HFFc6 (cell line): ENCODE measurements around the gene DNAJB6. TPM values are rescaled to one million over a fixed set of nuclear protein-coding genes. Genes with fewer than 3 reads are reported as not detected.

Source experiments
- DNase-seq: peaks from one replicate; pipeline ENCODE4 v3.0.0-alpha.2; 2018
- H3K27ac Mint-ChIP-seq: 2 replicates; pipeline ENCODE4 v1.8.0; 2020; ENCODE audit warnings: mild to moderate bottlenecking, mixed read lengths
- H3K27me3 Mint-ChIP-seq: 2 replicates; pipeline ENCODE4 v1.8.0; 2021; ENCODE audit warnings: mild to moderate bottlenecking, moderate library complexity, mixed read lengths; ENCODE audit not compliant: insufficient read depth
- H3K36me3 Mint-ChIP-seq: 2 replicates; pipeline ENCODE4 v1.8.0; 2021; ENCODE audit warnings: low read depth, mixed read lengths
- H3K4me1 Mint-ChIP-seq: 2 replicates; pipeline ENCODE4 v1.8.0; 2020; ENCODE audit warnings: low read depth, mixed read lengths
- H3K4me3 Mint-ChIP-seq: 2 replicates; pipeline ENCODE4 v1.8.0; 2020; ENCODE audit warnings: mild to moderate bottlenecking, moderate library complexity, mixed read lengths
- H3K9me3 Mint-ChIP-seq: 2 replicates; pipeline ENCODE4 v1.8.0; 2020; ENCODE audit warnings: mild to moderate bottlenecking, mixed read lengths
- total RNA-seq, 6 experiments: library from RNA; stranded (reverse); fragmentation: NEBNext Ultra II Directional; extraction: Animal tissue kit (Norgen Biotek cat#: 25700); gene quantifications; 2 replicates in 1 of 6; 3 replicates in 5 of 6; pipeline ENCODE4 v1.2.3, GENCODE V29; 2021
- TF ChIP-seq, protein P1 (sequence below): fragments of 200-600 bp; sonication (generic); IDR thresholded peaks from 2 replicates; pipeline ENCODE4 v1.5.0; 2021; ENCODE audit warnings: antibody characterized with exemption, mild to moderate bottlenecking

DNAJB6 gene
- total RNA-seq, 6 experiments from 2014 or later = 135 to 204 (median 163) TPM

DNA sequence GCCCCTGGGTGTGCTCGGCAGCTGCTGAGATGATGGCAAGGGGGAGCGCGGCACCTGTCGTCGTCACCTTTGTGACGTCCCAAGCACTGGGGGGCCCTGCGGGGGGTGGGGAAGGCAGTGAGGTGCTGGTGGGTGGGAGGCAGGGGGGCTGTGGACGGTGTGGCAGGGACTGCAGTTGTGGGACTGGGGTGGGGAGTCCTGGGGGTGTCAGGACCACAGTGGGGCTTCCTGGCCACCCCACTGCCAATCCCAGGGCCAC is 82.2 kb downstream of the DNAJB6 start:
- no peaks in the 10 kb centered on the region for H3K4me1 Mint-ChIP-seq

GRCh38 chr7:157422279-157422678 is 85.5 kb downstream of the DNAJB6 start:
- H3K27ac Mint-ChIP-seq = no peak overlapping the region
- no peaks in the 10 kb centered on the region for H3K4me1 Mint-ChIP-seq
- no peak overlapping the region for H3K4me3 Mint-ChIP-seq
- H3K27me3 Mint-ChIP-seq = no peaks in the 10 kb centered on the region; the same call in none of the 2 replicates
- TF ChIP-seq, protein P1, sequence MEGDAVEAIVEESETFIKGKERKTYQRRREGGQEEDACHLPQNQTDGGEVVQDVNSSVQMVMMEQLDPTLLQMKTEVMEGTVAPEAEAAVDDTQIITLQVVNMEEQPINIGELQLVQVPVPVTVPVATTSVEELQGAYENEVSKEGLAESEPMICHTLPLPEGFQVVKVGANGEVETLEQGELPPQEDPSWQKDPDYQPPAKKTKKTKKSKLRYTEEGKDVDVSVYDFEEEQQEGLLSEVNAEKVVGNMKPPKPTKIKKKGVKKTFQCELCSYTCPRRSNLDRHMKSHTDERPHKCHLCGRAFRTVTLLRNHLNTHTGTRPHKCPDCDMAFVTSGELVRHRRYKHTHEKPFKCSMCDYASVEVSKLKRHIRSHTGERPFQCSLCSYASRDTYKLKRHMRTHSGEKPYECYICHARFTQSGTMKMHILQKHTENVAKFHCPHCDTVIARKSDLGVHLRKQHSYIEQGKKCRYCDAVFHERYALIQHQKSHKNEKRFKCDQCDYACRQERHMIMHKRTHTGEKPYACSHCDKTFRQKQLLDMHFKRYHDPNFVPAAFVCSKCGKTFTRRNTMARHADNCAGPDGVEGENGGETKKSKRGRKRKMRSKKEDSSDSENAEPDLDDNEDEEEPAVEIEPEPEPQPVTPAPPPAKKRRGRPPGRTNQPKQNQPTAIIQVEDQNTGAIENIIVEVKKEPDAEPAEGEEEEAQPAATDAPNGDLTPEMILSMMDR = no peak
- no peak for DNase-seq
- no peaks in the 10 kb centered on the region for H3K9me3 Mint-ChIP-seq
- peaks cover 3% of the 10 kb centered on the region; the same call in 1 of the 2 replicates for H3K36me3 Mint-ChIP-seq

More for the DNA sequence above, 82.2 kb downstream of the DNAJB6 start:
- no peak overlapping the region for H3K27ac Mint-ChIP-seq
- no peak for DNase-seq
- H3K36me3 Mint-ChIP-seq = peaks cover 22% of the 10 kb centered on the region
- H3K9me3 Mint-ChIP-seq = no peaks in the 10 kb centered on the region
- no peak overlapping the region for H3K4me3 Mint-ChIP-seq
- H3K27me3 Mint-ChIP-seq = no peaks in the 10 kb centered on the region; the same call in 1 of the 2 replicates
- TF ChIP-seq, protein P1 = no peak

DNA sequence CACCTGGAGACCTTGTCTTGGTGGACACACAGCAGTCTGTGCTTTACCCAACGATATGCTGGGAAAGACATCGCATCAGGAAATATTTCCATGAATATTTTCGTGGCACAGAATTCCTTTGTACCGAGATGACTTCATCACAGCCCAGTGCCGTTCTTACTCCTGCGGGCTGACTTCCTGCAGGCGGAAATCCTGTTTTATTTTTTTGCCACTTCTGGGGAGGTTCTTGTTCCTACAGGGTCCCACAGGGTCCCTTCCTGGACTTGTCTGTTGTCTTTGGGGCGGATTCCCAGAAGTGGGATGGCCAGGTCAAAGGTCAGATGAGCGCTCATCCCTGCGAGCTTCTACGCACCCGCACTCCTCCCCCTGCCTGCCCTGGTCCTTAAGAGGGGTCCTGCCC is 86.5 kb downstream of the DNAJB6 start:
- TF ChIP-seq, protein P1 = no peak
- Mint-ChIP-seq H3K4me3 (no peak overlapping the region), H3K36me3 (no peaks in the 10 kb centered on the region), H3K4me1 (no peaks in the 10 kb centered on the region), H3K27me3 (no peaks in the 10 kb centered on the region; the same call in none of the 2 replicates), H3K9me3 (no peaks in the 10 kb centered on the region), H3K27ac (no peak overlapping the region)
- DNase-seq = no peak

GRCh38 chr7:157423886-157424565 is 87.2 kb downstream of the DNAJB6 start:
- peaks cover 1% of the 10 kb centered on the region for H3K27me3 Mint-ChIP-seq

GRCh38 chr7:157425137-157425731 is 88.4 kb downstream of the DNAJB6 start:
- Mint-ChIP-seq H3K4me3 (no peak overlapping the region), H3K36me3 (no peaks in the 10 kb centered on the region), H3K4me1 (no peaks in the 10 kb centered on the region), H3K27ac (no peak overlapping the region), H3K9me3 (no peaks in the 10 kb centered on the region), H3K27me3 (peaks cover 1% of the 10 kb centered on the region; the same call in 1 of the 2 replicates)
- TF ChIP-seq, protein P1 = no peak
- DNase-seq = no peak

More at GRCh38 chr7:157423886-157424565, 87.2 kb downstream of the DNAJB6 start:
- Mint-ChIP-seq H3K4me1 (no peaks in the 10 kb centered on the region), H3K4me3 (no peak overlapping the region), H3K36me3 (no peaks in the 10 kb centered on the region), H3K27ac (no peak overlapping the region), H3K9me3 (no peaks in the 10 kb centered on the region)
- TF ChIP-seq, protein P1 = no peak
- DNase-seq = no peak
